Measurements from ENCODE around the gene EFNA5. TPM values are rescaled to one million over a fixed set of nuclear protein-coding genes. Genes with fewer than 3 reads are reported as not detected.

EFNA5 gene
- total RNA-seq, 1 donor from 2014 or later = 11.8 TPM

DNA sequence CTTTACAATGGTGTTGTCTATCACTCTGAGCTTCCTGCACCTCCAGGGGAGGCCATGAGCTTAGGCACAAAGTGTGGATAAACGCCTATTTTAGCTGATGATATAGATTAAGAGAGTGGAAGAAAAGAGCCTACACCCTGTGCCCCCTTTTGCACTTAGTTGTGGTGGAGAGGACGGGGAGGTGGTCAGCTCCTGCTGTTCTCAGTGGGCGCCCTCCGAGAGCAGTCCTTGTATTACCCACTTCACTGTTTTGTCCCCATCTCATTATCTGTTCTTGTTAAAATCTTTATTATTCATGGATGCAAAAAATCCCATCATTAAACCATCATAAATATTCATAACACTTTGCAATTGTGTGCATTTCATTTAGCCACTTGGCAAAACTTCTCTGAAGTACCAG lies 303.3 kb downstream of the EFNA5 start:
- Histone ChIP-seq H3K27ac (no peak overlapping the region), H3K36me3 (no peaks in the 10 kb centered on the region), H3K9me3 (no peaks in the 10 kb centered on the region), H3K4me3 (no peak overlapping the region), H3K27me3 (no peaks in the 10 kb centered on the region), H3K4me1 (peaks cover 12% of the 10 kb centered on the region)
- no peak for DNase-seq (ENCODE audit: extremely low spot score in 2 of 2)
- intact Hi-C loops (cut with DNase I) = no loop called here
- no peak for TF ChIP-seq POLR2AphosphoS5 (IDR thresholded peaks at IDR 0.05; ENCODE audit: insufficient read depth in 1 of 2, low read depth in 1 of 2)
- TF ChIP-seq, protein P1, sequence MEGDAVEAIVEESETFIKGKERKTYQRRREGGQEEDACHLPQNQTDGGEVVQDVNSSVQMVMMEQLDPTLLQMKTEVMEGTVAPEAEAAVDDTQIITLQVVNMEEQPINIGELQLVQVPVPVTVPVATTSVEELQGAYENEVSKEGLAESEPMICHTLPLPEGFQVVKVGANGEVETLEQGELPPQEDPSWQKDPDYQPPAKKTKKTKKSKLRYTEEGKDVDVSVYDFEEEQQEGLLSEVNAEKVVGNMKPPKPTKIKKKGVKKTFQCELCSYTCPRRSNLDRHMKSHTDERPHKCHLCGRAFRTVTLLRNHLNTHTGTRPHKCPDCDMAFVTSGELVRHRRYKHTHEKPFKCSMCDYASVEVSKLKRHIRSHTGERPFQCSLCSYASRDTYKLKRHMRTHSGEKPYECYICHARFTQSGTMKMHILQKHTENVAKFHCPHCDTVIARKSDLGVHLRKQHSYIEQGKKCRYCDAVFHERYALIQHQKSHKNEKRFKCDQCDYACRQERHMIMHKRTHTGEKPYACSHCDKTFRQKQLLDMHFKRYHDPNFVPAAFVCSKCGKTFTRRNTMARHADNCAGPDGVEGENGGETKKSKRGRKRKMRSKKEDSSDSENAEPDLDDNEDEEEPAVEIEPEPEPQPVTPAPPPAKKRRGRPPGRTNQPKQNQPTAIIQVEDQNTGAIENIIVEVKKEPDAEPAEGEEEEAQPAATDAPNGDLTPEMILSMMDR (IDR thresholded peaks at IDR 0.05) = no peak
- TF ChIP-seq POLR2A (IDR thresholded peaks at IDR 0.05) = no peak

DNA sequence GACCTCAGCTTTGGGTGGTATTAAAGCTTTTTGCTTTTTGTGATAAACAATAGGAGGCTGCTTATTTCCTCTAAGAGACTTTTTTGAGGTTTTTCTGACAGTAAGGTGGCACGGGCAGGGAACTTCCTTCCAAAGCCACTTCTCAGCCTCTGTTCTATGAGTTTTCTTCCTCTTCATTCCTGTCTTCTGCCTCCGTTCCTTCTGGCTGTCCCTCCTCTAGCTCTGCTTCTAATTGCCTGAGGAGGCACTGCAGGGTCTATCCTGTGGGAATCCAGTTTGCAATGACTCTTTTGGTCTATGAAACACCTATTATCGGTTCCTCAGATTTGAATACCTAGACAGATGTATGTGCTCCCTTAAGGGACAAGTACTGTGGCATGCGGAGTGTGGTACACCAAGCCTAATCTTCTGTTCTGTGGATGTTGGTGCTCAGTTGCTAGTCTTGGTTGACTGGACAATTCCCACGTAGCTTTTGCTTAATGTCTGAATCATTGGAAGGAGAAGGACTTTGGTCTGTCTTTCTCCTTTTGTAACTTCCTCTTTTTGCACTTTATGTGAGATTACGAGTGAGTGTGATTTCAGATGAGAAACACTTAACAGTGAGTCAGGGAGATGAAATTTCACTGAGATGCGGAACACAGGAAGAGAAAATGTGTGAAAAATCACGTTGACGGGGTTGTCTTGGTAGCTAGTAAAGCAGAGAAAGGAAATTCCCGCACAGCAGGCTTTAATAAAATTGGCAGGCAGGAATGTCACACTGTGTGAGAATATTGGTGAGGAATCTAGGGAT lies 305.2 kb downstream of the EFNA5 start:
- TF ChIP-seq, protein P1 (IDR thresholded peaks at IDR 0.05) = no peak
- no peak for TF ChIP-seq POLR2A (IDR thresholded peaks at IDR 0.05)
- intact Hi-C loops (cut with DNase I) = no loop called here
- no peak for DNase-seq (ENCODE audit: extremely low spot score in 2 of 2)
- Histone ChIP-seq H3K4me3 (no peak overlapping the region), H3K36me3 (no peaks in the 10 kb centered on the region), H3K4me1 (peaks cover 13% of the 10 kb centered on the region), H3K27ac (no peak overlapping the region), H3K27me3 (no peaks in the 10 kb centered on the region), H3K9me3 (no peaks in the 10 kb centered on the region)

DNA sequence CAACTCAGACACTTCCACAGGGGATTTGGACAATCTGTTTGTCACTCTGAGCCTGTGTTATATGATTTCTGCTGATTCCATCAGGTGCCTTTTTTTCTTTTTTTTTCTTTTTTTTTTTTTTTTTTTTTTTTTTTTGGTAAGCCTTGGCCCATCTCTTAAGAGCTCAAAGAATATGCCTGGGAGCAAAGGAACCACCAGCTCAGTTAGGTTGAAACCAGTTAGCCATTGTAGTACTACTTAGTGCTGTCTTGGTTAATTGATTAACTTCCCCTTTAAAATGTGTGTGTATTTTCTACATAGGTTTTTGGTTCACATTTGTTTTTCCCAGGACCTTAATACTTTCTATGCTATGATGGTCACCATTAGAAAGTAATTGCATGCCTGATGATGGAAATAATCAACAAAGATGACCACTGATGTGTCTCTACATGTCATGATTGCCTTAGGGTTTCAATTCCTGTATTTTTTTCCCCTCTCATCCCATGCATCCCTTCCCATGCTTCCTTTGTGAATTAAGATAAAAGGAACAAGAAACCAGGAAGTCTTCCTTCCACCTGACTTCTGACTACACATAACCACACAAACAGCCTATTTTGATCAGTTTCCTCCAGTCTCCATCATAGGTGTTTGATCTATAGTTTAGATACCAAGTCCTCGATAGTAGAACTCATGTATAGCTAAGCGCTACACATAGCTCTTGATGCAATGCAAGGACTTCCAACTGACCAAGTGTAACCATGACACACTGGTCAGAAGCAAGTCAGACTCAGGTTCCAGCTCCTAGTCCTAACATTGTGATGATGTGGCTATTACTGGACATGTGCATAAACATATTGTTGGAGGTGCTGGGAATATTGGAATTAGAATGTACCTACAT lies 306.1 kb downstream of the EFNA5 start:
- Histone ChIP-seq H3K4me1 (peaks cover 12% of the 10 kb centered on the region), H3K27me3 (no peaks in the 10 kb centered on the region), H3K9me3 (no peaks in the 10 kb centered on the region), H3K36me3 (no peaks in the 10 kb centered on the region), H3K4me3 (no peak overlapping the region), H3K27ac (no peak overlapping the region)
- intact Hi-C loops (cut with DNase I) = no loop called here
- TF ChIP-seq POLR2AphosphoS5 (IDR thresholded peaks at IDR 0.05; ENCODE audit: insufficient read depth in 1 of 2, low read depth in 1 of 2) (no peak), POLR2A (IDR thresholded peaks at IDR 0.05) (no peak)
- TF ChIP-seq, protein P1 (IDR thresholded peaks at IDR 0.05) = no peak
- no peak for DNase-seq (ENCODE audit: extremely low spot score in 2 of 2)

DNA sequence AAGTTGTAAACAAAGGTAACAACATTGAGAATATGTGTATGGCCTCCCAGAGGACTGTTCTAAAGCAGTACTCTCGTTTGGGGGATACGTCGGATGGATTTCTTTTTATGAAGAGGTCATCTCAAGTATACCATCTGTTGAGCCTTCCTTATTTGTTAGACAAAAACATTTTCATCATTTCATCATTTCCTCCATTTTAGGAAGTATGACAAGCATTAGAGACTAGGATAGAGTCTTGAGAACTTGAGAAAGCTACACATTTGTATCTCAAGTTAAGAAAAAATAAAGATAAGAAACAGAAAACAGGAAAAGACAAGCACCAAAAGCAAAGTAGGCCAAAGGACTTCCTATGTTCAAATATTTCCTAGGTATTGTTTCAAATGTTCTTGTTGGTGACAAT lies 307.0 kb downstream of the EFNA5 start:
- TF ChIP-seq, protein P1 (IDR thresholded peaks at IDR 0.05) = no peak
- TF ChIP-seq POLR2AphosphoS5 (IDR thresholded peaks at IDR 0.05; ENCODE audit: insufficient read depth in 1 of 2, low read depth in 1 of 2) (no peak), POLR2A (IDR thresholded peaks at IDR 0.05) (no peak)
- DNase-seq (ENCODE audit: extremely low spot score in 2 of 2) = no peak
- H3K27ac ChIP-seq = no peak overlapping the region

More for the DNA sequence above, 307.0 kb downstream of the EFNA5 start:
- no peaks in the 10 kb centered on the region for H3K9me3 ChIP-seq
- H3K27me3 ChIP-seq = no peaks in the 10 kb centered on the region
- H3K4me3 ChIP-seq = no peak overlapping the region
- intact Hi-C loops (cut with DNase I) = no loop called here
- no peaks in the 10 kb centered on the region for H3K36me3 ChIP-seq
- peaks cover 17% of the 10 kb centered on the region for H3K4me1 ChIP-seq

All from vagina (tissue), 2 donors.